T-helper 9 cell (primary cell): ENCODE data around the gene TULP4.
"Not testable (repeated sequence)": the region's sequence is repeated elsewhere in the genome, so short reads cannot be mapped to it uniquely, and the experiment has no call there.

Experiments used
- DNase-seq: peaks from one replicate; pipeline ENCODE4 v3.0.0-alpha.2; 2020

TULP4 gene

GRCh38 chr6:158543606-158544185 lies 231.4 kb downstream of the TULP4 start:
- no peak for DNase-seq

GRCh38 chr6:158544428-158544827 lies 232.2 kb downstream of the TULP4 start:
- DNase-seq, result no peak

- no peak for DNase-seq
Observed at GRCh38 chr6:158545043-158545966, 233.0 kb downstream of the TULP4 start.

- DNase-seq, result no peak
Observed at GRCh38 chr6:158548418-158549161, 236.3 kb downstream of the TULP4 start.

DNA sequence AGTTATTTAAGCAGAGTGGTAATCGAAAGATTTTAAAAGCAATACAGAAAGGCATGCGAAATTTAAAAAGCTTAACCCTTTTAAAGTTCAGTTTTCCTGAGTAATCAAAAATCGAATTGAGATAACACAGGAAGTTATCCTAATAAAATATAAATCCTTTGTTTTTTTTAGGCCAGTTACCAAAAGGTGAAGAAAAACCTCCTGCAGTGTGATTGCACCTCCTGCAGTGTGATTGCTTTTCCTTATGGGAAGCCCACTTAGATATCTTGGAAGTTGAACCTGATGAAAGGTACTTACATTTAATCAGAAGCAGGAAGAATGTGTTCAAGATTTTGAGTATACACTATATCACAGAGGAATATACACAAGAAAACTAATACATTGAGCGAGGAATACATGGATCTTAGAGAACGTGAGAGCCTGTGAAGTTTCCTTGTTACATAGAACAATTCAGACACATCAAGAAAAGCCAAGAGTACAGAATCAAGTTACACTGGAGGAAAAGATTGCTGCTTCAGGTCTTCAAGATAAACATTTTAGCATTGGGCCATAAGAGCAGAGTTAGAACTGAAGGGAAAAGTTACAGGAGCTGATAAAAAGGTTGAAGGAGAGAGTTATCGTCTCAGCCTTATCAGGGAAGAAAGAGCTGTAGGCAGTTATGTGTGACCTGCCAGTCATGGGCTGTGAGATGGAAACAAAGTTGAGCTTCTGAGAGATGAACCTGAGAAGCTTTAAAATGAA lies 240.0 kb downstream of the TULP4 start:
- DNase-seq, result no peak

DNA sequence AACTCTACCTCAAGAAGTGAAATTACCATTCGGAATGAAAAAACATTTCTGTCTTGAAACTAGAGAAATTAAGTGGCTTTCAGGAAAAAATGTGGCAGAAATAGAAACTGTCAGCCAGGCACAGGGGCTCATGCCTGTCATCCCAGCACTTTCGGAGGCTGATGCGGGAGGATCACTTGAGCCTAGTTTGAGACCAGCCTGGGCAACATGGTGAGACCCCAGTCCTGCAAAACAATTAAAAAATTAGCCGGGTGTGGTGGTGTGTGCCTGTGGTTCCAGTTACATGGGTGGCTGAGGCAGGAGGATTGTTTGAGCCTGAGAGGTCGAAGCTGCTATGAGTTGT lies 240.5 kb downstream of the TULP4 start:
- no peak for DNase-seq

DNA sequence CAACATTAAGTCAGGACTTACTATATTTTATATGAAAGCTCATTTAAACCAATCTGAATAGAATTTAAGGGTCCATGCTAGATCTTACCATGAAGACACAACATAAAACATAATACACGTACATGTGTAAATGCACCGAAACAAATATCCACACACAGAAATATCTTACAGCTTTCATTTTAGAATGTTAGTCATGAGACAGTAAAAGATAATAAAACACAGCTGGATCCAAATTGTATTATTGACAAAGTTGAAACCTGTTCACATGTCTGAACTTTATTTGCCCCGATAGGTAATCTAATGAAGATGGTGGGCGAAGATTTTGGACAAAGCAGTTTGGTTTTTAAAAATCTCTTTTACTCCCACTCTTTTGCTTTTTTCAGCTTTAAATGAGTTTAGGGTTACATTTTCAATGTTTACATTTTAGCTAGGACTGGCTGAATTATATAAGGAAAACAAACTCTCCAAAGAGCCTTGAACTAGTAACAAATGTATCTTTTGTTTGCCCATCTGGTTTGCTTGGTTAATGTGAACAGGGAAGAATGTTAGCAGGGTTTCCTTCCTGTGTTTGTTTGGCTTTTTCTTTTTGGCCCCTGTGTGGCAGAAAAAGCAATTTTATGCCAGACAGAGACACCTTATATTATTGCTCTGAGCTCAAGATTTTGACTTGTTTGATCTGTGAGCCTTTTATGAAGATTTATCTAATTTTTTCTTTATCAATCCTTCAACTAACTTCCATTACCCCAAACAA lies 242.5 kb downstream of the TULP4 start:
- DNase-seq, result no peak

DNA sequence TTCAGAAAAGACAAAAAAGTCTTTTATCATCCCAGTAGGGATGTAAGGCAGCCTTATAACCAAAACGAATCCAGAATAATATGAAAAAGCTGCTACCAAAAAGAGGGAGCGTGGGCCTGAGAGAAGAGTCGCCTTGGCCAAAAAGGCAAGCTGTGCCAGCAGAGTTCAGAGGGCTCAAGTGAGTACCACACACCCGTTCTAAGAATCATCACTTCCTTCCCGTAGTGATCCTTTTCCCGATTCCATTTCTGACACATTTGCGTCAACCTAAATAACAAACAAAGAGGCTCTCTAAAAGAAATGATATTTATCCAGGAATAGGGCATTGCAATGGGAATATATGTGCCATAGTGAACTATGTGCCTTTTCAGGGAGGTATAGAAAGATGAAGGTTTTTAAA lies 243.8 kb downstream of the TULP4 start:
- DNase-seq, result no peak

DNA sequence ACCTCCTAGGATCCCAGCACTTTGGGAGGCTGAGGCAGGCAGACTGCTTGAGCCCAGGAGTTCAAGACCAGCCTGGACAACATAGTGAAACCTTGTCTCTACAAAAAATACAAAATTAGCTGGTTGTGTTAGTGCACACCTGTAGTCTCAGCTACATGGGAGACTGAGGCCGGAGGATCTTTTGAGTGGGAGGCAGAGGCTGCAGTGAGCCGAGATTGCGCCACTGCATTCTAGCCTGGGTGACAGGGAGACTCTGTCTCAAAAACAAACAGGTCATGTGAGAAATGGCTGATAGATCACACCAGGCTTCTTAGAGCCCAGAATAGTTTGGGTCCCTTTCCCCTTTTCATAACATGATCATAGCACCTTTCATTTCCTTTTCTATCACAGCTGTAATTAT lies 244.8 kb downstream of the TULP4 start:
- DNase-seq, result not testable (repeated sequence)

- DNase-seq, result no peak
Observed at GRCh38 chr6:158557927-158558326, 245.7 kb downstream of the TULP4 start.

- no peak for DNase-seq
Observed at GRCh38 chr6:158558415-158559306, 246.4 kb downstream of the TULP4 start.

GRCh38 chr6:158559338-158559894 lies 247.2 kb downstream of the TULP4 start:
- no peak for DNase-seq

DNA sequence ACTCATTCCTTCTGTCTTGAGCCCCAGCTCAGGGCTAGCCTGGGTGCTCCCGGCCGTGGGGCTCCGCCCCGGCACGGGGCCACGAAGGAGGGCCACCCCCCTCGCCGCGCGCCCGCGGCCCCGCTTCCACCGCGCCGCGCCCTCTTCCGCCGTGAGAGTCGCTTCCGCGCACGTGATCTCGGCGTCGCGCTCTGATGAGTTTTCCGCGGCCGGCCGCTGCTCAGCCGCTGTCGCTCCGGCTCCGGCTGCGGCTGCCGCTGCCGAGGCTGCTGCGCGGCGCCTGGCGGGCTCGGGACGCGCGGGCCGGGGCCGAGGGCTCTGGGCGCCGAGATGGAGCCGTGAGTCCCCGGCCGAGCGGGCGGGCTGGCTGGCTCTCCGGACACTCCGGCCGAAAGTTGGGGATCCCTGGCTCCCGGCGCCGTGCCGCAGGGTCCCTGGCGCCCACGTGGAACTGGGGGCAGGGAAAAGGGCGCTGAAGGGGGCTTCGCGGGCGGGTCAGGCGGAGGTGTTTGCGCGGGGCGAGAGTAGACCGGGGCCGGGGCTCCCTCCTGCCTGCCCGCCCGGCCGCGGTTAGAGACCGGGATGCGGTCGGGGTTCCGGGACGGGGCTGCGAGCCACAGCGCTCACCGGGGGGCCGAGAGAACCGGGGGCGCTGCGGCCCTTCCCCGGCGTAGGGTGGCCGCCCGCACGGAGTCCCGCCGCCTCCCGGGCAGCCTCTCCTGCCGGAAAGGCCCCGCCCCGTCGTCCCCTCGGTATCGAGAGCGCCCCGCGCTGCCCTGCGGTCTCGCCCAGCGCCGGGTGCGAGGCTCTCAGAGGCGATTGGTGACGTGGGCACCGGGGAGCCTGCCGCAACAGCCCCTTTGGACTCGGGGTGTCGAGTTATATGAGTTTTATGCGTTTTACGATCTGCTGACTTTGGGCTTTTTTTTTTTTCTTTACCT lies 247.9 kb downstream of the TULP4 start, which contains the start of gene TMEM181:
Gene TMEM181, plus strand, starts transcription at position 197 of the 941 bp plus-strand sequence. Its CDS starts 134 bp downstream, at position 331.
- DNase-seq, result peak; percentile 85

- DNase-seq, result no peak
Observed at GRCh38 chr6:158560836-158561320, 248.6 kb downstream of the TULP4 start.
